ENCODE data around the gene NELFCD.

DNA sequence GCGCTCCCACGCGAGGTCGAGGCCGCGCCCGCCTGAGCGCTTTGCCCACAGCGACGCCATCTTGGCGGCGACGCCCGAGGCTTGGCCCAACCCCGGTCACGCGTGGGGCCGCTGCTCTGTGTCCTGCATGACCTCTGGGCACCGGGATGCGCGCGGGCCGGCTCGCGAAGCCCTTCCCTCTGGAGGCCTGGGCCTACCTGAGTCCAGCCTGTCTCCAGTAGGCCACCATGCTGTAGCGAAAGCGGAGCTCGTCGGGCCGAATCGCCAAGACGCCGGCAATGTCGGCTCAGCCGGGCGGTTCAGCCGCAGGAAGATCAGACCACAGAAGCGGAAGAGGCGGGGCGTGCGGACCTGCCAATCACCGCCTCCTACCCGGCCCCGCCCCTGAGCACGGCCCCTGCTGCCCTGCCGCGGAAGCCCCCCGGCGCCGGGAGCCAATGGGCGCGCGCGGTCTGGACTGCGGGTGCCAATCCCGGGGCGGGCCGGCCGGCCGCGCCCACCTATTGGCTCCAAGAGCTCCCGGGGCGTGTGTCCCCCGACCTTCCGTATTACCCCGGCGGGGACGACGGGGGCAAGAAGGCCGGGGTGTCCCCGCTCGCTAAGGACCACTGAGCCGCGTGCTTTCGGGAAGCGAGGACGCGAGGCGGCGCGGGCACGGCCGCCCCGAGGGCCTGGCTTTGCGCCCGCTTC, 51.1 kb downstream of the NELFCD start, which contains the start of gene ATP5F1E:
- TF ChIP-seq, protein P1, sequence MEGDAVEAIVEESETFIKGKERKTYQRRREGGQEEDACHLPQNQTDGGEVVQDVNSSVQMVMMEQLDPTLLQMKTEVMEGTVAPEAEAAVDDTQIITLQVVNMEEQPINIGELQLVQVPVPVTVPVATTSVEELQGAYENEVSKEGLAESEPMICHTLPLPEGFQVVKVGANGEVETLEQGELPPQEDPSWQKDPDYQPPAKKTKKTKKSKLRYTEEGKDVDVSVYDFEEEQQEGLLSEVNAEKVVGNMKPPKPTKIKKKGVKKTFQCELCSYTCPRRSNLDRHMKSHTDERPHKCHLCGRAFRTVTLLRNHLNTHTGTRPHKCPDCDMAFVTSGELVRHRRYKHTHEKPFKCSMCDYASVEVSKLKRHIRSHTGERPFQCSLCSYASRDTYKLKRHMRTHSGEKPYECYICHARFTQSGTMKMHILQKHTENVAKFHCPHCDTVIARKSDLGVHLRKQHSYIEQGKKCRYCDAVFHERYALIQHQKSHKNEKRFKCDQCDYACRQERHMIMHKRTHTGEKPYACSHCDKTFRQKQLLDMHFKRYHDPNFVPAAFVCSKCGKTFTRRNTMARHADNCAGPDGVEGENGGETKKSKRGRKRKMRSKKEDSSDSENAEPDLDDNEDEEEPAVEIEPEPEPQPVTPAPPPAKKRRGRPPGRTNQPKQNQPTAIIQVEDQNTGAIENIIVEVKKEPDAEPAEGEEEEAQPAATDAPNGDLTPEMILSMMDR (IDR thresholded peaks at IDR 0.05; ENCODE audit: insufficient read depth, low read length, poor library complexity, severe bottlenecking): no peak
- TF ChIP-seq EZH2phosphoT487 (conservative IDR thresholded peaks at IDR 0.05; ENCODE audit: low read length): no peak

All from SU-DHL-6 (cell line).